ENCODE data around the gene BEND3. TPM values are rescaled to one million over a fixed set of nuclear protein-coding genes. Genes with fewer than 3 reads are reported as not detected.
"Not testable (repeated sequence)": the region's sequence is repeated elsewhere in the genome, so short reads cannot be mapped to it uniquely, and the experiment has no call there.

The BEND3 gene
- total and polyA plus RNA-seq, 9 of the 15 experiments (the other 6 are each of a cell fraction or from before 2014, with no cell fraction given) = 0.64 to 8.4 (median 3.3) TPM

DNA sequence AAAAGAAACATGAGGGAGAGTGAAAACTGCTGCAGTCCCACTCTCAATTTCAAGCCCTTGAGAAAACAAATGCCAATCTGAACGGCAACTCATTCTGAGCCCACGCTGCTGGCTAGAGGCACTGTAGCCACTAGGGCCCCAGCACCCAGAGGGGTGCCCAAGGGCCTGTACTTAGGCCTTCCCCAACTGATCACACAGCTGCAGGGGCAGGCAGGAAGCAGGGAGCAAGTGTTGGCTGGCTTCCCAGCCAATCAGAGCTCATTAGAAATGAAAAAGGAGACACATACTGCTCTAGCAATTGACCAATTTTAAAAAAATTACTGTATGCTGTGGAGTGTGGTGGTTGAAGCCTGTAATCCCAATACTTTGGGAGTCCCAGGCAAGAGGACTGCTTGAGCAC, 3.7 kb upstream of the BEND3 start:
- 21% methylated on average over 2 of the region's 2 CpGs for WGBS (ENCODE audit: insufficient coverage, low coverage, missing lambda C conversion rate)

DNA sequence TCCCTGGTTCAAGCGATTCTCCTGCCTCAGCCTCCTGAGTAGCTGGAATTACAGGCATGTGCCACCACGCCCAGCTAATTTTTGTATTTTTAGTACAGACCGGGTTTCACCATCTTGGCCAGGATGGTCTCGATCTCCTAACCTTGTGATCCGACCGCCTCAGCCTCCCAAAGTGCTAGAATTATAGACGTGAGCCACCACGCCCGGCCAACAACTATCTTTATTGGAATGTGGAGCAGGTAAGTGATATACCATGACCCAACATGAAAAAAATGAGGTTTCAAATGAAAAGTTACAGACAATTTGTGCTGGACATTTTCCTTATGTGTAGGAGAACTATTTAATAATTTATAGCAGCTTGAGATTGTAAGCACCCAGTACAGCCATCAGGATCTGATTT, 3.2 kb upstream of the BEND3 start:
- H3K9ac ChIP-seq (ENCODE audit: insufficient read depth in 1 of 2, low read depth in 2 of 2, low read length in 2 of 2); ATAC-seq; H3K9me1 ChIP-seq (ENCODE audit: control insufficient read depth, insufficient read depth, low read length); H3K36me3 ChIP-seq (ENCODE audit: control insufficient read depth, insufficient read depth, low read length); DNase-seq (ENCODE audit: extremely low read depth in 1 of 4, low spot score in 3 of 4); in situ Hi-C loops (cut with MboI); H3K4me2 ChIP-seq (ENCODE audit: insufficient read depth, low read length); H3K4me3 ChIP-seq; H3K27me3 ChIP-seq (ENCODE audit: control insufficient read depth in 2 of 2, insufficient read depth in 2 of 2, low read length in 2 of 2); H3K27ac ChIP-seq (ENCODE audit: extremely low read depth, low read depth, low read length); H3K9me3 ChIP-seq (replicated peaks; ENCODE audit: control insufficient read depth, insufficient read depth, low read depth, low read length); H3K79me2 ChIP-seq (ENCODE audit: control insufficient read depth, insufficient read depth, low read length); BruUV-seq (replicated peaks); H4K20me1 ChIP-seq (replicated peaks; ENCODE audit: control insufficient read depth, insufficient read depth, low read length); POLR2A ChIA-PET; FAIRE-seq: not testable (repeated sequence)
- CTCF ChIA-PET (ENCODE audit: low intra/inter-chr PET ratio) = interaction anchor here (0.7 kb wide), 1 partner anchor 199 kb away, joined by 3 read pairs; no protein-coding TSS in a partner anchor
- 80% methylated on average over 8 of the region's 9 CpGs for WGBS (ENCODE audit: insufficient coverage, low coverage, missing lambda C conversion rate)
- Histone ChIP-seq H2AFZ (ENCODE audit: low read depth, low read length) (peak overlapping the region; percentile 66; the same call in 1 of the 2 replicates), H3K4me1 (replicated peaks in 1 of 2; ENCODE audit: control insufficient read depth in 2 of 2, insufficient read depth in 2 of 2, low read length in 2 of 2) (peaks cover 20 to 24% of the 10 kb centered on the region in 2 experiments)
- intact Hi-C loops (cut with micrococcal nuclease) = loop anchor here (10.0 kb wide), 1 partner anchor 794 kb away; the partner anchor contains the start of gene ATG5

More for the DNA sequence above, 3.7 kb upstream of the BEND3 start:
- DNase-seq (ENCODE audit: extremely low read depth in 1 of 4, low spot score in 3 of 4) = peak in 2 of 4 experiments; percentile 41 to 45
- Histone ChIP-seq H2AFZ (ENCODE audit: low read depth, low read length) (peak overlapping the region; percentile 66), H4K20me1 (replicated peaks; ENCODE audit: control insufficient read depth, insufficient read depth, low read length) (no peaks in the 10 kb centered on the region), H3K9me3 (replicated peaks; ENCODE audit: control insufficient read depth, insufficient read depth, low read depth, low read length) (no peaks in the 10 kb centered on the region), H3K9ac (ENCODE audit: insufficient read depth in 1 of 2, low read depth in 2 of 2, low read length in 2 of 2) (peak overlapping the region in 1 of 2 experiments; percentile 85; a peak in 2 of 4 replicates), H3K27ac (ENCODE audit: extremely low read depth, low read depth, low read length) (no peak overlapping the region), H3K9me1 (ENCODE audit: control insufficient read depth, insufficient read depth, low read length) (no peaks in the 10 kb centered on the region), H3K4me2 (ENCODE audit: insufficient read depth, low read length) (no peak overlapping the region), H3K36me3 (ENCODE audit: control insufficient read depth, insufficient read depth, low read length) (no peaks in the 10 kb centered on the region), H3K79me2 (ENCODE audit: control insufficient read depth, insufficient read depth, low read length) (peaks cover 1% of the 10 kb centered on the region), H3K27me3 (ENCODE audit: control insufficient read depth in 2 of 2, insufficient read depth in 2 of 2, low read length in 2 of 2) (no peaks in the 10 kb centered on the region), H3K4me1 (replicated peaks in 1 of 2; ENCODE audit: control insufficient read depth in 2 of 2, insufficient read depth in 2 of 2, low read length in 2 of 2) (peaks cover 16 to 20% of the 10 kb centered on the region in 2 experiments; a peak in 4 of 5 replicates), H3K4me3 (no peak overlapping the region)
- TF ChIP-seq KLF10 (CRISPR knock-in tag; IDR thresholded peaks at IDR 0.05) (no peak), NFIC (IDR thresholded peaks at IDR 0.05) (peak; percentile 38)
- ATAC-seq = no peak
- FAIRE-seq = no peak
- no TSS peak for BruUV-seq (replicated peaks)
- in situ Hi-C loops (cut with MboI) (no loop called here), intact Hi-C loops (cut with micrococcal nuclease) (loop anchor here (10.0 kb wide), 1 partner anchor 794 kb away; the partner anchor contains the start of gene ATG5)
- CTCF ChIA-PET (ENCODE audit: low intra/inter-chr PET ratio) = interaction anchor here (0.7 kb wide), 1 partner anchor 199 kb away, joined by 3 read pairs; no protein-coding TSS in a partner anchor
- POLR2A ChIA-PET = interaction anchor here (0.7 kb wide), 1 partner anchor 1187 kb away, joined by 4 read pairs; no protein-coding TSS in a partner anchor
